ENCODE measurements around the gene SKIDA1.

SKIDA1 gene

DNA sequence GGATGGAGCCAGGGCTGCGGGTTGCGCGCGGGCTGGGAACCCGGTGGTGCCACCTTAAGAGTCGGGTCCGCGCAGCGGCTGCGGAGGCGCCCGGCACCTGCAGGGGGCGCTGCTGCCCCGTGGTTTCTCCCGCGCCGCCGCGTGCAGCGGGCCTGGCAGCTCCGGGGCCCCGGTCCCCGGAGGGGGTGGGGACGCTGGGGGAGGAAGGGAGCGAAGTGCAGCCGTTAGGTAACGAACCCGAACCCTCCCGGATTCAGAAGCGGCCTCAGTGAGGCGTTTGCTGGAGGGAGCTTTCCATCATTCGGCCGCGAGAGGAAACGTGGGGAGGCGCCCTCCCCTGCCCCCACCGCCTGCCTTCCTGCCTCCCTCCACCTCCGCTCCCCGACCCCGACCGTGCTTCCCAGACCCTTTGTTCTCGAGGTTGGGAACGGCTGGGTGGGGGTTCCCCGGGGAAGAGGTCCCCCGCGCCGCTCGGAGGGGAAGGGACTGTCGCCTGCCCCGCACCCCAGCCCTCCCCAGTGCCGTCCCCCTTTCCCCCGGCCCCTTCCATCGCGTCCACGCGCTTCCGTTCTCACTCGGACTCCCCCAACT is 29.6 kb downstream of the SKIDA1 start (continued):
- TF ChIP-seq, protein P1, sequence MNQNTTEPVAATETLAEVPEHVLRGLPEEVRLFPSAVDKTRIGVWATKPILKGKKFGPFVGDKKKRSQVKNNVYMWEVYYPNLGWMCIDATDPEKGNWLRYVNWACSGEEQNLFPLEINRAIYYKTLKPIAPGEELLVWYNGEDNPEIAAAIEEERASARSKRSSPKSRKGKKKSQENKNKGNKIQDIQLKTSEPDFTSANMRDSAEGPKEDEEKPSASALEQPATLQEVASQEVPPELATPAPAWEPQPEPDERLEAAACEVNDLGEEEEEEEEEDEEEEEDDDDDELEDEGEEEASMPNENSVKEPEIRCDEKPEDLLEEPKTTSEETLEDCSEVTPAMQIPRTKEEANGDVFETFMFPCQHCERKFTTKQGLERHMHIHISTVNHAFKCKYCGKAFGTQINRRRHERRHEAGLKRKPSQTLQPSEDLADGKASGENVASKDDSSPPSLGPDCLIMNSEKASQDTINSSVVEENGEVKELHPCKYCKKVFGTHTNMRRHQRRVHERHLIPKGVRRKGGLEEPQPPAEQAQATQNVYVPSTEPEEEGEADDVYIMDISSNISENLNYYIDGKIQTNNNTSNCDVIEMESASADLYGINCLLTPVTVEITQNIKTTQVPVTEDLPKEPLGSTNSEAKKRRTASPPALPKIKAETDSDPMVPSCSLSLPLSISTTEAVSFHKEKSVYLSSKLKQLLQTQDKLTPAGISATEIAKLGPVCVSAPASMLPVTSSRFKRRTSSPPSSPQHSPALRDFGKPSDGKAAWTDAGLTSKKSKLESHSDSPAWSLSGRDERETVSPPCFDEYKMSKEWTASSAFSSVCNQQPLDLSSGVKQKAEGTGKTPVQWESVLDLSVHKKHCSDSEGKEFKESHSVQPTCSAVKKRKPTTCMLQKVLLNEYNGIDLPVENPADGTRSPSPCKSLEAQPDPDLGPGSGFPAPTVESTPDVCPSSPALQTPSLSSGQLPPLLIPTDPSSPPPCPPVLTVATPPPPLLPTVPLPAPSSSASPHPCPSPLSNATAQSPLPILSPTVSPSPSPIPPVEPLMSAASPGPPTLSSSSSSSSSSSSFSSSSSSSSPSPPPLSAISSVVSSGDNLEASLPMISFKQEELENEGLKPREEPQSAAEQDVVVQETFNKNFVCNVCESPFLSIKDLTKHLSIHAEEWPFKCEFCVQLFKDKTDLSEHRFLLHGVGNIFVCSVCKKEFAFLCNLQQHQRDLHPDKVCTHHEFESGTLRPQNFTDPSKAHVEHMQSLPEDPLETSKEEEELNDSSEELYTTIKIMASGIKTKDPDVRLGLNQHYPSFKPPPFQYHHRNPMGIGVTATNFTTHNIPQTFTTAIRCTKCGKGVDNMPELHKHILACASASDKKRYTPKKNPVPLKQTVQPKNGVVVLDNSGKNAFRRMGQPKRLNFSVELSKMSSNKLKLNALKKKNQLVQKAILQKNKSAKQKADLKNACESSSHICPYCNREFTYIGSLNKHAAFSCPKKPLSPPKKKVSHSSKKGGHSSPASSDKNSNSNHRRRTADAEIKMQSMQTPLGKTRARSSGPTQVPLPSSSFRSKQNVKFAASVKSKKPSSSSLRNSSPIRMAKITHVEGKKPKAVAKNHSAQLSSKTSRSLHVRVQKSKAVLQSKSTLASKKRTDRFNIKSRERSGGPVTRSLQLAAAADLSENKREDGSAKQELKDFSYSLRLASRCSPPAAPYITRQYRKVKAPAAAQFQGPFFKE (tag by site-specific recombination; IDR thresholded peaks at IDR 0.05; ENCODE audit: borderline replicate concordance), result no peak
- peak; percentile 81; the same call in 1 of the 2 replicates for TF ChIP-seq ZNF184 (tag by site-specific recombination; IDR thresholded peaks at IDR 0.05)
- TF ChIP-seq, protein P2, sequence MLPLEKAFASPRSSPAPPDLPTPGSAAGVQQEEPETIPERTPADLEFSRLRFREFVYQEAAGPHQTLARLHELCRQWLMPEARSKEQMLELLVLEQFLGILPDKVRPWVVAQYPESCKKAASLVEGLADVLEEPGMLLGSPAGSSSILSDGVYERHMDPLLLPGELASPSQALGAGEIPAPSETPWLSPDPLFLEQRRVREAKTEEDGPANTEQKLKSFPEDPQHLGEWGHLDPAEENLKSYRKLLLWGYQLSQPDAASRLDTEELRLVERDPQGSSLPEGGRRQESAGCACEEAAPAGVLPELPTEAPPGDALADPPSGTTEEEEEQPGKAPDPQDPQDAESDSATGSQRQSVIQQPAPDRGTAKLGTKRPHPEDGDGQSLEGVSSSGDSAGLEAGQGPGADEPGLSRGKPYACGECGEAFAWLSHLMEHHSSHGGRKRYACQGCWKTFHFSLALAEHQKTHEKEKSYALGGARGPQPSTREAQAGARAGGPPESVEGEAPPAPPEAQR (tag by site-specific recombination; IDR thresholded peaks at IDR 0.05), result no peak
- no peak for TF ChIP-seq ZNF837 (tag by site-specific recombination; IDR thresholded peaks at IDR 0.05)
- no peak for TF ChIP-seq ZNF19 (tag by site-specific recombination; IDR thresholded peaks at IDR 0.05; ENCODE audit: low read depth)
- no peak for TF ChIP-seq ZNF585B (tag by site-specific recombination; IDR thresholded peaks at IDR 0.05)
- no peak; the same call in 1 of the 2 replicates for TF ChIP-seq EGR2 (tag by site-specific recombination; IDR thresholded peaks at IDR 0.05; ENCODE audit: low read depth)
- no peak for TF ChIP-seq ZNF843 (tag by site-specific recombination; IDR thresholded peaks at IDR 0.05)
- TF ChIP-seq ZNF155 (tag by site-specific recombination; IDR thresholded peaks at IDR 0.05), result no peak
- no peak for TF ChIP-seq ZNF514 (tag by site-specific recombination; IDR thresholded peaks at IDR 0.05)
- TF ChIP-seq, protein P3, sequence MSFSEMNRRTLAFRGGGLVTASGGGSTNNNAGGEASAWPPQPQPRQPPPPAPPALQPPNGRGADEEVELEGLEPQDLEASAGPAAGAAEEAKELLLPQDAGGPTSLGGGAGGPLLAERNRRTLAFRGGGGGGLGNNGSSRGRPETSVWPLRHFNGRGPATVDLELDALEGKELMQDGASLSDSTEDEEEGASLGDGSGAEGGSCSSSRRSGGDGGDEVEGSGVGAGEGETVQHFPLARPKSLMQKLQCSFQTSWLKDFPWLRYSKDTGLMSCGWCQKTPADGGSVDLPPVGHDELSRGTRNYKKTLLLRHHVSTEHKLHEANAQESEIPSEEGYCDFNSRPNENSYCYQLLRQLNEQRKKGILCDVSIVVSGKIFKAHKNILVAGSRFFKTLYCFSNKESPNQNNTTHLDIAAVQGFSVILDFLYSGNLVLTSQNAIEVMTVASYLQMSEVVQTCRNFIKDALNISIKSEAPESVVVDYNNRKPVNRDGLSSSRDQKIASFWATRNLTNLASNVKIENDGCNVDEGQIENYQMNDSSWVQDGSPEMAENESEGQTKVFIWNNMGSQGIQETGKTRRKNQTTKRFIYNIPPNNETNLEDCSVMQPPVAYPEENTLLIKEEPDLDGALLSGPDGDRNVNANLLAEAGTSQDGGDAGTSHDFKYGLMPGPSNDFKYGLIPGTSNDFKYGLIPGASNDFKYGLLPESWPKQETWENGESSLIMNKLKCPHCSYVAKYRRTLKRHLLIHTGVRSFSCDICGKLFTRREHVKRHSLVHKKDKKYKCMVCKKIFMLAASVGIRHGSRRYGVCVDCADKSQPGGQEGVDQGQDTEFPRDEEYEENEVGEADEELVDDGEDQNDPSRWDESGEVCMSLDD (tag by site-specific recombination; IDR thresholded peaks at IDR 0.05), result peak; percentile 94
- TF ChIP-seq, protein P4, sequence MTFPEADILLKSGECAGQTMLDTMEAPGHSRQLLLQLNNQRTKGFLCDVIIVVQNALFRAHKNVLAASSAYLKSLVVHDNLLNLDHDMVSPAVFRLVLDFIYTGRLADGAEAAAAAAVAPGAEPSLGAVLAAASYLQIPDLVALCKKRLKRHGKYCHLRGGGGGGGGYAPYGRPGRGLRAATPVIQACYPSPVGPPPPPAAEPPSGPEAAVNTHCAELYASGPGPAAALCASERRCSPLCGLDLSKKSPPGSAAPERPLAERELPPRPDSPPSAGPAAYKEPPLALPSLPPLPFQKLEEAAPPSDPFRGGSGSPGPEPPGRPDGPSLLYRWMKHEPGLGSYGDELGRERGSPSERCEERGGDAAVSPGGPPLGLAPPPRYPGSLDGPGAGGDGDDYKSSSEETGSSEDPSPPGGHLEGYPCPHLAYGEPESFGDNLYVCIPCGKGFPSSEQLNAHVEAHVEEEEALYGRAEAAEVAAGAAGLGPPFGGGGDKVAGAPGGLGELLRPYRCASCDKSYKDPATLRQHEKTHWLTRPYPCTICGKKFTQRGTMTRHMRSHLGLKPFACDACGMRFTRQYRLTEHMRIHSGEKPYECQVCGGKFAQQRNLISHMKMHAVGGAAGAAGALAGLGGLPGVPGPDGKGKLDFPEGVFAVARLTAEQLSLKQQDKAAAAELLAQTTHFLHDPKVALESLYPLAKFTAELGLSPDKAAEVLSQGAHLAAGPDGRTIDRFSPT (tag by site-specific recombination; IDR thresholded peaks at IDR 0.05), result peak; percentile 85; the same call in 1 of the 2 replicates
- peak; percentile 95 for TF ChIP-seq MZF1 (tag by site-specific recombination; IDR thresholded peaks at IDR 0.05; ENCODE audit: borderline replicate concordance)
- no peak for TF ChIP-seq ZNF302 (tag by site-specific recombination; IDR thresholded peaks at IDR 0.05; ENCODE audit: low read depth)
- TF ChIP-seq HOXD13 (CRISPR knock-in tag; IDR thresholded peaks at IDR 0.05; ENCODE audit: borderline replicate concordance), result no peak
- no peak for TF ChIP-seq ZNF324 (tag by site-specific recombination; IDR thresholded peaks at IDR 0.05)
- TF ChIP-seq ZNF394 (tag by site-specific recombination; IDR thresholded peaks at IDR 0.05; ENCODE audit: borderline replicate concordance), result no peak; the same call in 1 of the 2 replicates
- TF ChIP-seq ZNF560 (tag by site-specific recombination; IDR thresholded peaks at IDR 0.05; ENCODE audit: borderline replicate concordance), result no peak
- TF ChIP-seq ZNF701 (tag by site-specific recombination; IDR thresholded peaks at IDR 0.05), result no peak
- 0 out of 2 replicates have a peak, but pooled peaks have one; percentile 7 for TF ChIP-seq ZNF626 (tag by site-specific recombination; IDR thresholded peaks at IDR 0.05)
- peak; percentile 57; the same call in 1 of the 2 replicates for TF ChIP-seq ZBTB48 (tag by site-specific recombination; IDR thresholded peaks at IDR 0.05)
- TF ChIP-seq ZNF121 (tag by site-specific recombination; IDR thresholded peaks at IDR 0.05), result peak; percentile 25; the same call in 1 of the 2 replicates
- TF ChIP-seq, protein P5, sequence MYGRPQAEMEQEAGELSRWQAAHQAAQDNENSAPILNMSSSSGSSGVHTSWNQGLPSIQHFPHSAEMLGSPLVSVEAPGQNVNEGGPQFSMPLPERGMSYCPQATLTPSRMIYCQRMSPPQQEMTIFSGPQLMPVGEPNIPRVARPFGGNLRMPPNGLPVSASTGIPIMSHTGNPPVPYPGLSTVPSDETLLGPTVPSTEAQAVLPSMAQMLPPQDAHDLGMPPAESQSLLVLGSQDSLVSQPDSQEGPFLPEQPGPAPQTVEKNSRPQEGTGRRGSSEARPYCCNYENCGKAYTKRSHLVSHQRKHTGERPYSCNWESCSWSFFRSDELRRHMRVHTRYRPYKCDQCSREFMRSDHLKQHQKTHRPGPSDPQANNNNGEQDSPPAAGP (tag by site-specific recombination; IDR thresholded peaks at IDR 0.05), result no peak; the same call in 1 of the 2 replicates
- no peak for TF ChIP-seq ZNF558 (tag by site-specific recombination; IDR thresholded peaks at IDR 0.05)
- TF ChIP-seq, protein P6, sequence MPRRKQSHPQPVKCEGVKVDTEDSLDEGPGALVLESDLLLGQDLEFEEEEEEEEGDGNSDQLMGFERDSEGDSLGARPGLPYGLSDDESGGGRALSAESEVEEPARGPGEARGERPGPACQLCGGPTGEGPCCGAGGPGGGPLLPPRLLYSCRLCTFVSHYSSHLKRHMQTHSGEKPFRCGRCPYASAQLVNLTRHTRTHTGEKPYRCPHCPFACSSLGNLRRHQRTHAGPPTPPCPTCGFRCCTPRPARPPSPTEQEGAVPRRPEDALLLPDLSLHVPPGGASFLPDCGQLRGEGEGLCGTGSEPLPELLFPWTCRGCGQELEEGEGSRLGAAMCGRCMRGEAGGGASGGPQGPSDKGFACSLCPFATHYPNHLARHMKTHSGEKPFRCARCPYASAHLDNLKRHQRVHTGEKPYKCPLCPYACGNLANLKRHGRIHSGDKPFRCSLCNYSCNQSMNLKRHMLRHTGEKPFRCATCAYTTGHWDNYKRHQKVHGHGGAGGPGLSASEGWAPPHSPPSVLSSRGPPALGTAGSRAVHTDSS (tag by site-specific recombination; IDR thresholded peaks at IDR 0.05), result no peak
